GM19023 (cell line): ENCODE measurements around the gene AMPH.

ENCODE experiments used
- ATAC-seq: cut with Tn5 transposase; IDR thresholded peaks from one replicate; pipeline ENCODE4 v1.9.1; 2021; ENCODE audit warnings: mild to moderate bottlenecking, moderate library complexity; ENCODE audit not compliant: unreplicated experiment

AMPH gene

GRCh38 chr7:38545977-38546376 lies 85.2 kb downstream of the AMPH start:
- ATAC-seq = no peak

GRCh38 chr7:38542156-38542555 lies 89.0 kb downstream of the AMPH start:
- no peak for ATAC-seq

GRCh38 chr7:38541440-38541839 lies 89.7 kb downstream of the AMPH start:
- no peak for ATAC-seq

GRCh38 chr7:38539477-38540081 lies 91.6 kb downstream of the AMPH start:
- no peak for ATAC-seq

- no peak for ATAC-seq
These were observed 96.1 kb downstream of the AMPH start for GRCh38 chr7:38535073-38535472.

- no peak for ATAC-seq
These were observed 105.3 kb downstream of the AMPH start for GRCh38 chr7:38525857-38526256.

DNA sequence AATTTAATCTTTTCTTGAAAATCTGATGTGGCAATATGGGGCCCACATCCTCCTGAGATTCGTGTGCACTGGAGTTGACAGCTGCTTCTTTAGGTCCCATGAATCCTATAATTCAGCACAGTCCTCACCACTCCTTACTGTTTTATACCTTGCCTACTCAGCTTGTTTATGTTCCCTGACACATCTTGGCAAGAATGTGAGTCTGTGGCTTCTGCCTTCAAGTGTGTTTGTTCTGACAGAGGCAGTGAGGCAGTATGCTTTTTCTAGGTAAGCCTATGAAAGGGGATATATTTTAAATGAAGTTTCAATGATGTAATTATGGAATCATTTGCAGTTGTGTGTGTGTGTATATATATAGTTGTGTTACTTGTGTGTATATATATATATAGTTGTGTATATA lies 106.4 kb downstream of the AMPH start:
- no peak for ATAC-seq

DNA sequence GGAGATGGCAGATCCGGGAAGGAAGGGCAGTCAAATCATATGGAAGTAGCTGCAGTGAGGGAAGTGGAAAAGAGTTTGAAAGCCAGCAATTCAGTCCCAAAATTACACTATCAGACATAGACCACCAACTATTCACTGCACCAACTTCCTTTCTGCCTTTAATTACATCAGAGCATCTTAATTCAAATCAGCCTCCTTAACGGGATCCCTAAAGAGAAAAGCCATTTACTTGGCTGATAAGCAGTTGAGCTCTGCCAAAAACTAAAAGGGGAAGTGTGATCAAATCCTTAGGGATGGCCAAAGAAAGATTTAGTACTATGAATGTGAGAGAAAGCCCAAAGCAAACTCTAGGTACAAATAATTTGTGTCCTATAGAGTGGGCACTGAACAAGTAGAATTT lies 110.4 kb downstream of the AMPH start:
- no peak for ATAC-seq

DNA sequence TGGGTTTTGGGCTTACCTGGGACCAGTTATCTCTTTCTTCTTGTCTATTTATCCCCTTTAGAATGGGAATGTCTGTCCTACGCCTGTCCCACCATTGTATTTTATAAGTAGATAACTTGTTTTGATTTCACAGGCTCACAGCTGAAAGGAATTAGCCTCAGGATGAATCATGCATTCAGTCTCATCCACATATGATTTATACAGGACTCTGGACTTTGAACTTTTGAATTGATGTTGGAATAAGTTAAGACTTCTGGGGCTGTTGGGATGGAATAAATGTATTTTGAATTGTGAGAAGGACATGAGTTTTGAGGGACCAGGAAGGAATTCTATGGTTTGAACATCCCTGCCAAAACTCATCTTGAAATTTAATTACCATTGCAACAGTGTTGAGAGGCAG lies 112.6 kb downstream of the AMPH start:
- no peak for ATAC-seq

- no peak for ATAC-seq
These were observed 118.5 kb downstream of the AMPH start for GRCh38 chr7:38512704-38513103.

DNA sequence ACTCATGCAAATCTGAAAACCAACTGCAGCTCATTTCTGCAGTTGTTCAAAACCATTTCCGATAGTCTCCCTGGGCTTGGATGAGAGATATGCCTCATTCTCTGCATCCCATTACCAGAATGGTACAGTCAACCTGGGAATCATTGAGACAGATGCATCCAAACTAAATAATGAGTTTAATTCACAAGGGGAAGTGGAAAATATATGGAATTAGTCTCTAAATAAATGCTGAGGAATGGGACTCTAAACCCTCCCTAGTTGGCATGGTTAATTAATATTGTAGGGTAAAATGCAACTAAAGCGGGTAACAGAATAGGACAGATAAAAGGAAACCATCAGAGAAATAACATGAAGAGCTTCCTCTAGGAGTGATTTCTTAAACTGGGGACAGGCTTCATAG lies 118.9 kb downstream of the AMPH start:
- no peak for ATAC-seq

DNA sequence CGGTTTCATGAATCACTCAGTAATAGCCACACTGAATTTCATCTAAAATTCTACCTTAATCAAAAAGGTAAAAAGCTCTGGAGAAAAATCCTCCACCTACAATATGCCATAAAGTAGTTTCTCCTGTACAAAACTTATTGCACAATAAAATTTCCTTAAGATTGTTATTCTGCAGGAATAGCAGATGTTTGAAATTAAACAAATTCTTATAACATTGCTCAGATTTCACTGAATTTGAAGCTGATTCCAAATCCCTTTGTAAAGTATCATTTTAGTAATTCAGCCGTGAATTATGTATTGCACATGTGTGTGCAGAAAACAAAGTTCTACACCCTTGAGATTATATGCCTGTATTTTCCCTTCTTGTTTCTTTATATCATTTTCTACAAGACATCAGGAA lies 123.8 kb downstream of the AMPH start:
- ATAC-seq = no peak

GRCh38 chr7:38506756-38507155 lies 124.4 kb downstream of the AMPH start:
- ATAC-seq = no peak

- ATAC-seq = no peak
These were observed 125.2 kb downstream of the AMPH start for GRCh38 chr7:38506004-38506403.

GRCh38 chr7:38504684-38505083 lies 126.5 kb downstream of the AMPH start:
- ATAC-seq = no peak

GRCh38 chr7:38502848-38503247 lies 128.3 kb downstream of the AMPH start:
- no peak for ATAC-seq

DNA sequence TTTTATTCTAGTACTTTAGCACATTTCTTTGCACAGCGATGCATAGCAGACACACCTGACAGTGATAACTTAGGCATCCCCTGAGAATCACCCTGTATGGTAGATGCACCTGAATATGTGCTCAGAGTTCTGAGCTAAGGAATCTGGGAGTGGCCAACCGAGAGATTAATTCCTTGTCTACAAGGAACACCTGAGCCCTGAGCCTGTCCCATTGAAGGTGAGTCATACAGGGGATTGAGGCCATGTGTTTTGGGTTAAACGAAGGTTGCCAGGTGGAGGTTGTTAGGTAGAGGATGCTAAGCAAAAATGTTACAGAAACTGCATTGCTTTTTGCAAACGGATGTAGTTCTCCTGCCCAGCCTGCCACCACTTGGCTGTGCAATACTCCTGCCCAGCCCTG lies 128.9 kb downstream of the AMPH start:
- no peak for ATAC-seq

- no peak for ATAC-seq
These were observed 139.2 kb downstream of the AMPH start for GRCh38 chr7:38492010-38492409.

- ATAC-seq = no peak
These were observed 148.7 kb downstream of the AMPH start for GRCh38 chr7:38482521-38482920.

DNA sequence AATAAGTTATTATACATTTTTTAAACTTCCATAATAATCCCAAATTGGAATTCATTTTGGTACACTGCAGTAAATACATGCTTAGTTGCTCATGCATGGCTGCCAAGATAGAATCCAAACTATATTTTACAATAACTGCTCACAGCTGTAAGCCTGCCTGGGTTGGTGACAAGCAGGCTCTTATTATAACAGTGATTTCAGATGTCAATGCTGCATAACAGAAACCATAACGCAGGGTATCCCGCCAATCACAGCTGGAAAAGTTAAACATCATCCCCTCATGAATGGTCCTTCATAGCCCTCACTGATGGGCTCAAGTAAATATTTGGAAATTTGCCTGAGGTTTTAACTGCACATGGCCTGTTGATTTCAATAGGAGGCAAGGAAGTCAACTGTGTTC lies 149.8 kb downstream of the AMPH start:
- ATAC-seq = no peak

DNA sequence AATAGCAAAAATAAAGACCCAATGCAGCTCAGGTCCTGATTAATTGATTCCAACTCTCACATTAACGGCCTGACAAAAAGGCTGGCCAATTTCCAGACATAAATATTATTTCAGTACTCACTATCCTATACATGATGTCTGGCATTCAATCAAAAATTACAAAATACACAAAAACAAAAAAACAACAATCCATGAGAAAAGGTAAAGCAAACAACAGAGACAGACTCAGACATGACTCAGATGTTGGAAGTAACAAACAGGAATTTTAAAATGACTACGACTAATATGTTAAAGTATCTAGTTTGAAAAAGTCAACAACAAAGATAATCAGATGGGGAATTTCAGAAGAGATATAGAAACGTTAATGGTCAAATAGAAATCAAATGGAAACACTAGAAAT lies 152.8 kb downstream of the AMPH start:
- ATAC-seq = no peak

DNA sequence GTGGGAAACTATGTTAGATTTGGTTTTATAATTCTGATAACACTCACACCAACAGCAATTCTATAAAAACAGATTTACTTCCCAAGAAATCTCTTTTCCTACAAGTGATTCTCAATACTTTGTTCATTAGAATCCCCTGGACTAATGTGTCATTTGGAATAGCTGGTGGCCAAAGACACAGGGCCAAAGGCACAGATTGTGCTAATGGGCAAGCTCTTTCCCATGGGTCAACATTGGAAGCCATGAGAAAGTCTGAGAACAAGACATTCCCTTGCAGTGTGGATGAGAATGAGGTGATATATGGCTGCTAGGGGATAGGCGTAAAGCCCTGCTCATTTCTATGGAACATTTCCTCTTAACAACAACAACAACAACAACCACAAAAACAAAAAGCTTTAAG lies 153.8 kb downstream of the AMPH start:
- no peak for ATAC-seq

- no peak for ATAC-seq
These were observed 154.4 kb downstream of the AMPH start for GRCh38 chr7:38476764-38477163.

DNA sequence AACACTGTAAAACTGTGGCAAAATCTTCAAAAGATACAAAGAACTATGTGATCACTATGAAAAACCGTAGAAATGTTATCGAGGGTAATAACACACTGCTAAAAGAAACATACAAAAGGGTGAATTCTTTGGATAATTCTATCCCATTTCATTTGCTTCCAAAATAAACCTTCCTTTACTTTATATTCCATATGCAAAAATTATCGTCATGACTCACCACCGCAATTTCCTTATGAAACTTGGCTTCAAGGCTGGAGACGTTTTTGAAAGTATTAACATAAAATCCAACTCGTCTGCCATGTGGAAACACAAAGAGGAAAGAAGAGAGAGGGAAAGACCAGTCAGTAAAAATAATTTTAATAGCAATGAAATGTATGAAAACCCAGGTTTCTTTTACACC lies 165.2 kb downstream of the AMPH start:
- ATAC-seq = no peak
